Adrenal gland (tissue), 5 donors: ENCODE data around the gene MAP7.

Experiments used
- POLR2A ChIP-seq, 2 donors: fragments of 450-650 bp; IDR thresholded peaks; one replicate each; pipeline ENCODE4 v1.6.1; 2017; ENCODE audit warnings: antibody characterized with exemption in 2 of 2, mild to moderate bottlenecking in 2 of 2, moderate library complexity in 1 of 2
- TF ChIP-seq, protein P1 (sequence below), 6 experiments: fragments of 450-650 bp in 4 of 6; fragments of 200-600 bp in 2 of 6; sonication (generic) in 1 of 6; IDR thresholded peaks; 1 replicate in 5 of 6; 2 replicates in 1 of 6; pipeline versions ENCODE4 v1.5.1 to v1.8.0; 2016 to 2021; ENCODE audit warnings: antibody characterized with exemption in 6 of 6, mild to moderate bottlenecking in 2 of 6, moderate library complexity in 1 of 6
- donor health status: DM: no; HTN: no; CAD: no.

- TF ChIP-seq, protein P1, sequence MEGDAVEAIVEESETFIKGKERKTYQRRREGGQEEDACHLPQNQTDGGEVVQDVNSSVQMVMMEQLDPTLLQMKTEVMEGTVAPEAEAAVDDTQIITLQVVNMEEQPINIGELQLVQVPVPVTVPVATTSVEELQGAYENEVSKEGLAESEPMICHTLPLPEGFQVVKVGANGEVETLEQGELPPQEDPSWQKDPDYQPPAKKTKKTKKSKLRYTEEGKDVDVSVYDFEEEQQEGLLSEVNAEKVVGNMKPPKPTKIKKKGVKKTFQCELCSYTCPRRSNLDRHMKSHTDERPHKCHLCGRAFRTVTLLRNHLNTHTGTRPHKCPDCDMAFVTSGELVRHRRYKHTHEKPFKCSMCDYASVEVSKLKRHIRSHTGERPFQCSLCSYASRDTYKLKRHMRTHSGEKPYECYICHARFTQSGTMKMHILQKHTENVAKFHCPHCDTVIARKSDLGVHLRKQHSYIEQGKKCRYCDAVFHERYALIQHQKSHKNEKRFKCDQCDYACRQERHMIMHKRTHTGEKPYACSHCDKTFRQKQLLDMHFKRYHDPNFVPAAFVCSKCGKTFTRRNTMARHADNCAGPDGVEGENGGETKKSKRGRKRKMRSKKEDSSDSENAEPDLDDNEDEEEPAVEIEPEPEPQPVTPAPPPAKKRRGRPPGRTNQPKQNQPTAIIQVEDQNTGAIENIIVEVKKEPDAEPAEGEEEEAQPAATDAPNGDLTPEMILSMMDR (IDR thresholded peaks at IDR 0.05) = no peak
- no peak for TF ChIP-seq POLR2A (IDR thresholded peaks at IDR 0.05)
These were observed 206.5 kb downstream of the MAP7 start for GRCh38 chr6:136343700-136344099.
